Measurements from ENCODE around the gene LSAMP.

Gene LSAMP

GRCh38 chr3:115960799-115961198, 484.5 kb downstream of the LSAMP start:
- peak; percentile 63 for DNase-seq (ENCODE audit: low spot score)

- peak; percentile 71 for DNase-seq (ENCODE audit: low spot score)
Measured at GRCh38 chr3:115958526-115958925, 486.8 kb downstream of the LSAMP start.

GRCh38 chr3:115947325-115947724, 498.0 kb downstream of the LSAMP start:
- DNase-seq (ENCODE audit: low spot score): no peak

GRCh38 chr3:115943579-115943978, 501.7 kb downstream of the LSAMP start:
- no peak for DNase-seq (ENCODE audit: low spot score)

GRCh38 chr3:115937054-115937453, 508.2 kb downstream of the LSAMP start:
- no peak for DNase-seq (ENCODE audit: low spot score)

- DNase-seq (ENCODE audit: low spot score): no peak
Measured at GRCh38 chr3:115932807-115933206, 512.5 kb downstream of the LSAMP start.

- DNase-seq (ENCODE audit: low spot score): no peak
Measured at GRCh38 chr3:115931581-115931980, 513.7 kb downstream of the LSAMP start.

- DNase-seq (ENCODE audit: low spot score): no peak
Measured at GRCh38 chr3:115930922-115931321, 514.4 kb downstream of the LSAMP start.

GRCh38 chr3:115930168-115930567, 515.1 kb downstream of the LSAMP start:
- DNase-seq (ENCODE audit: low spot score): no peak

- DNase-seq (ENCODE audit: low spot score): no peak
Measured at GRCh38 chr3:115928376-115928775, 516.9 kb downstream of the LSAMP start.

- peak; percentile 37 for DNase-seq (ENCODE audit: low spot score)
Measured at GRCh38 chr3:115927197-115927596, 518.1 kb downstream of the LSAMP start.

GRCh38 chr3:115922681-115923347, 522.5 kb downstream of the LSAMP start:
- peak; percentile 84 for DNase-seq (ENCODE audit: low spot score)

- DNase-seq (ENCODE audit: low spot score): no peak
Measured at GRCh38 chr3:115921711-115922110, 523.6 kb downstream of the LSAMP start.

GRCh38 chr3:115918900-115919299, 526.4 kb downstream of the LSAMP start:
- no peak for DNase-seq (ENCODE audit: low spot score)

- DNase-seq (ENCODE audit: low spot score): no peak
Measured at GRCh38 chr3:115916866-115917265, 528.4 kb downstream of the LSAMP start.

GRCh38 chr3:115915061-115915460, 530.2 kb downstream of the LSAMP start:
- no peak for DNase-seq (ENCODE audit: low spot score)

- DNase-seq (ENCODE audit: low spot score): no peak
Measured at GRCh38 chr3:115913069-115913686, 532.1 kb downstream of the LSAMP start.

GRCh38 chr3:115912372-115912771, 532.9 kb downstream of the LSAMP start:
- no peak for DNase-seq (ENCODE audit: low spot score)

GRCh38 chr3:115905871-115906270, 539.4 kb downstream of the LSAMP start:
- DNase-seq (ENCODE audit: low spot score): peak; percentile 80

GRCh38 chr3:115903843-115904242, 541.4 kb downstream of the LSAMP start:
- DNase-seq (ENCODE audit: low spot score): no peak

- DNase-seq (ENCODE audit: low spot score): peak; percentile 50
Measured at GRCh38 chr3:115901008-115901407, 544.3 kb downstream of the LSAMP start.

- no peak for DNase-seq (ENCODE audit: low spot score)
Measured at GRCh38 chr3:115899535-115899934, 545.8 kb downstream of the LSAMP start.

GRCh38 chr3:115898656-115899410, 546.5 kb downstream of the LSAMP start:
- DNase-seq (ENCODE audit: low spot score): no peak
